Neural cell (in vitro differentiated cells): ENCODE data around the gene PLEKHM3. TPM values are rescaled to one million over a fixed set of nuclear protein-coding genes. Genes with fewer than 3 reads are reported as not detected.

Experiments
- H2AFZ ChIP-seq: fragments of 200-600, 300-800 bp; sonication (generic), shearing (Covaris generic); 2 replicates; pipeline ENCODE4 v1.6.0; 2014; ENCODE audit warnings: low read depth, mild to moderate bottlenecking, antibody characterized with exemption, low read length, moderate library complexity
- H3F3A ChIP-seq: fragments of 200-600 bp; shearing (Covaris generic); 2 replicates; pipeline ENCODE4 v1.6.1; 2016; ENCODE audit warnings: mild to moderate bottlenecking, moderate library complexity, mixed read lengths, antibody characterized with exemption, low read length; ENCODE audit not compliant: insufficient read depth, poor library complexity, severe bottlenecking
- H3K27ac ChIP-seq: fragments of 200-600, 300-800 bp; sonication (generic), shearing (Covaris generic); 2 replicates; pipeline ENCODE4 v1.5.1; 2014; ENCODE audit warnings: mild to moderate bottlenecking, low read length, moderate library complexity
- H3K27me3 ChIP-seq: fragments of 300-800, 200-600 bp; sonication (generic), shearing (Covaris generic); 2 replicates; pipeline ENCODE4 v1.6.0; 2014; ENCODE audit warnings: mild to moderate bottlenecking, low read depth, low read length, moderate library complexity; ENCODE audit not compliant: insufficient read depth
- H3K36me3 ChIP-seq: fragments of 300-800, 200-600 bp; sonication (generic), shearing (Covaris generic); 2 replicates; pipeline ENCODE4 v1.5.1; 2014; ENCODE audit warnings: mild to moderate bottlenecking, antibody characterized with exemption, low read length, moderate library complexity; ENCODE audit not compliant: insufficient read depth
- H3K4me2 ChIP-seq: fragments of 300-800, 200-600 bp; sonication (generic), shearing (Covaris generic); 2 replicates; pipeline ENCODE4 v1.6.0; 2014; ENCODE audit warnings: mild to moderate bottlenecking, low read length
- H3K4me3 ChIP-seq: fragments of 300-800, 200-600 bp; sonication (generic), shearing (Covaris generic); 2 replicates; pipeline ENCODE4 v1.5.1; 2014; ENCODE audit warnings: mild to moderate bottlenecking, low read length, moderate library complexity
- H3K79me2 ChIP-seq: fragments of 200-600 bp; shearing (Covaris generic); replicated peaks from 2 replicates; pipeline ENCODE4 v1.6.0; 2014; ENCODE audit warnings: mild to moderate bottlenecking, low read length, moderate library complexity; ENCODE audit not compliant: insufficient read depth
- H3K9ac ChIP-seq: fragments of 300-800, 200-600 bp; sonication (generic), shearing (Covaris generic); 2 replicates; pipeline ENCODE4 v1.6.1; 2016; ENCODE audit warnings: mild to moderate bottlenecking, low read length, mixed read lengths
- H3K9me2 ChIP-seq: fragments of 200-600 bp; shearing (Covaris generic); 2 replicates; pipeline ENCODE4 v1.6.1; 2016; ENCODE audit warnings: mild to moderate bottlenecking, low read length, mixed read lengths; ENCODE audit not compliant: insufficient read depth
- H3K9me3 ChIP-seq: fragments of 200-600, 300-800 bp; sonication (generic), shearing (Covaris generic); 2 replicates; pipeline ENCODE4 v1.6.1; 2016; ENCODE audit warnings: mild to moderate bottlenecking, mixed run types, low read length, moderate library complexity, mixed read lengths
- H4K20me1 ChIP-seq: fragments of 200-600 bp; shearing (Covaris generic); 2 replicates; pipeline ENCODE4 v1.6.1; 2016; ENCODE audit warnings: mild to moderate bottlenecking, mixed run types; ENCODE audit not compliant: insufficient read depth
- EP300 ChIP-seq: fragments of 450-650 bp; conservative IDR thresholded peaks from 2 replicates; pipeline ENCODE4 v1.6.1; 2014; ENCODE audit warnings: antibody characterized with exemption, mild to moderate bottlenecking, moderate library complexity; ENCODE audit not compliant: poor library complexity, severe bottlenecking
- EZH2 ChIP-seq: fragments of 200-600, 300-800 bp; shearing (Covaris generic), sonication (generic); IDR thresholded peaks from 2 replicates; pipeline ENCODE4 v1.6.1; 2014; ENCODE audit warnings: antibody characterized with exemption, low read length, borderline replicate concordance, mild to moderate bottlenecking; ENCODE audit not compliant: insufficient read depth, poor library complexity, severe bottlenecking
- MXI1 ChIP-seq: fragments of 450-650 bp; conservative IDR thresholded peaks from 2 replicates; pipeline ENCODE4 v1.6.1; 2014; ENCODE audit warnings: antibody characterized with exemption, mild to moderate bottlenecking; ENCODE audit not compliant: poor library complexity, severe bottlenecking
- POLR2AphosphoS5 ChIP-seq: IDR thresholded peaks from 2 replicates; pipeline ENCODE4 v1.6.1; 2012
- RAD21 ChIP-seq: fragments of 450-650 bp; conservative IDR thresholded peaks from 2 replicates; pipeline ENCODE4 v1.6.1; 2014; ENCODE audit warnings: antibody characterized with exemption, mild to moderate bottlenecking, moderate library complexity
- REST ChIP-seq: IDR thresholded peaks from 2 replicates; pipeline ENCODE4 v1.6.1; 2012; ENCODE audit warnings: borderline replicate concordance
- SMC3 ChIP-seq: fragments of 450-650 bp; conservative IDR thresholded peaks from 2 replicates; pipeline ENCODE4 v1.6.1; 2014; ENCODE audit warnings: antibody characterized with exemption, mild to moderate bottlenecking, moderate library complexity; ENCODE audit not compliant: poor library complexity
- TAF1 ChIP-seq: IDR thresholded peaks from 2 replicates; pipeline ENCODE4 v1.6.1; 2012; ENCODE audit warnings: low read depth
- polyA plus RNA-seq: library from polyadenylated mRNA; depleted of rRNA; stranded (reverse); fragments of >200 nt; gene quantifications from 2 replicates; pipeline ENCODE4 v1.2.3, GENCODE V29; 2014
- TF ChIP-seq, protein P1 (sequence below): fragments of 450-650 bp; IDR thresholded peaks from 2 replicates; pipeline ENCODE4 v1.5.1; 2014; ENCODE audit warnings: antibody characterized with exemption, mild to moderate bottlenecking, moderate library complexity; ENCODE audit not compliant: poor library complexity, severe bottlenecking

Gene PLEKHM3
- polyA plus RNA-seq, 1 donor from 2014 or later = 13.4 TPM

- TF ChIP-seq, protein P1, sequence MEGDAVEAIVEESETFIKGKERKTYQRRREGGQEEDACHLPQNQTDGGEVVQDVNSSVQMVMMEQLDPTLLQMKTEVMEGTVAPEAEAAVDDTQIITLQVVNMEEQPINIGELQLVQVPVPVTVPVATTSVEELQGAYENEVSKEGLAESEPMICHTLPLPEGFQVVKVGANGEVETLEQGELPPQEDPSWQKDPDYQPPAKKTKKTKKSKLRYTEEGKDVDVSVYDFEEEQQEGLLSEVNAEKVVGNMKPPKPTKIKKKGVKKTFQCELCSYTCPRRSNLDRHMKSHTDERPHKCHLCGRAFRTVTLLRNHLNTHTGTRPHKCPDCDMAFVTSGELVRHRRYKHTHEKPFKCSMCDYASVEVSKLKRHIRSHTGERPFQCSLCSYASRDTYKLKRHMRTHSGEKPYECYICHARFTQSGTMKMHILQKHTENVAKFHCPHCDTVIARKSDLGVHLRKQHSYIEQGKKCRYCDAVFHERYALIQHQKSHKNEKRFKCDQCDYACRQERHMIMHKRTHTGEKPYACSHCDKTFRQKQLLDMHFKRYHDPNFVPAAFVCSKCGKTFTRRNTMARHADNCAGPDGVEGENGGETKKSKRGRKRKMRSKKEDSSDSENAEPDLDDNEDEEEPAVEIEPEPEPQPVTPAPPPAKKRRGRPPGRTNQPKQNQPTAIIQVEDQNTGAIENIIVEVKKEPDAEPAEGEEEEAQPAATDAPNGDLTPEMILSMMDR = no peak
- TF ChIP-seq RAD21 (no peak), MXI1 (no peak), TAF1 (no peak)
Measured at GRCh38 chr2:207808119-207808518, 217.2 kb downstream of the PLEKHM3 start (continued).

DNA sequence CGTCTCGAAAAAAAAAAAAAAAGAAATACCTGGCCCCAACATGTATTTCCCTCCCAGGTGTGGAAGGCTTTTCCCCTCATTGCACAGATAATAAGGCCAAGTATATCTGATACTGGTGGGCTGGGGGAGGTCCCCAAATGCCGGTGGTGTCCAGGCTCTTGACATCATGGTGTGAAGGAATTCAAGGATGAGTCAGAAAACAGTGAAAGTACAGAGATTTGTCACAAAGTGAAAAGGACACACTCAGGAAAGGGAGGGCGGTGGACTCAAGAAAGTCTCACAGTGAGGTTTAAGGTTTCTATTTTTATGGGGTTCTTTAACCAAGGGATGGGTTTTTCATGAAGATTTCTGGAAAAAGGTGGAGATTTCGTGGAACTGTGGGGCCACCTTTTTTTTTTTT, 217.8 kb downstream of the PLEKHM3 start:
- no peak overlapping the region for H2AFZ ChIP-seq
- no peaks in the 10 kb centered on the region for H4K20me1 ChIP-seq

More for the DNA sequence above, 217.8 kb downstream of the PLEKHM3 start:
- Histone ChIP-seq H3K4me2 (no peak overlapping the region), H3K79me2 (no peaks in the 10 kb centered on the region), H3K27ac (no peak overlapping the region), H3K9me2 (no peaks in the 10 kb centered on the region), H3K36me3 (no peaks in the 10 kb centered on the region), H3K27me3 (no peaks in the 10 kb centered on the region), H3K9me3 (no peaks in the 10 kb centered on the region), H3F3A (no peaks in the 10 kb centered on the region), H3K4me3 (no peak overlapping the region), H3K9ac (no peak overlapping the region)
- TF ChIP-seq POLR2AphosphoS5 (no peak), REST (no peak), TAF1 (no peak), EP300 (no peak), SMC3 (no peak), MXI1 (no peak), EZH2 (no peak), RAD21 (no peak)
- TF ChIP-seq, protein P1 = no peak
